ENCODE measurements around the gene FAM228B. TPM values are rescaled to one million over a fixed set of nuclear protein-coding genes. Genes with fewer than 3 reads are reported as not detected.
A peak's percentile ranks its signal among the peaks of the same experiment; 100 is the strongest.

The FAM228B gene
- total and polyA plus RNA-seq, 9 of the 15 experiments (the other 6 are each of a cell fraction or from before 2014, with no cell fraction given) = 1.1 to 3.7 (median 2.6) TPM

DNA sequence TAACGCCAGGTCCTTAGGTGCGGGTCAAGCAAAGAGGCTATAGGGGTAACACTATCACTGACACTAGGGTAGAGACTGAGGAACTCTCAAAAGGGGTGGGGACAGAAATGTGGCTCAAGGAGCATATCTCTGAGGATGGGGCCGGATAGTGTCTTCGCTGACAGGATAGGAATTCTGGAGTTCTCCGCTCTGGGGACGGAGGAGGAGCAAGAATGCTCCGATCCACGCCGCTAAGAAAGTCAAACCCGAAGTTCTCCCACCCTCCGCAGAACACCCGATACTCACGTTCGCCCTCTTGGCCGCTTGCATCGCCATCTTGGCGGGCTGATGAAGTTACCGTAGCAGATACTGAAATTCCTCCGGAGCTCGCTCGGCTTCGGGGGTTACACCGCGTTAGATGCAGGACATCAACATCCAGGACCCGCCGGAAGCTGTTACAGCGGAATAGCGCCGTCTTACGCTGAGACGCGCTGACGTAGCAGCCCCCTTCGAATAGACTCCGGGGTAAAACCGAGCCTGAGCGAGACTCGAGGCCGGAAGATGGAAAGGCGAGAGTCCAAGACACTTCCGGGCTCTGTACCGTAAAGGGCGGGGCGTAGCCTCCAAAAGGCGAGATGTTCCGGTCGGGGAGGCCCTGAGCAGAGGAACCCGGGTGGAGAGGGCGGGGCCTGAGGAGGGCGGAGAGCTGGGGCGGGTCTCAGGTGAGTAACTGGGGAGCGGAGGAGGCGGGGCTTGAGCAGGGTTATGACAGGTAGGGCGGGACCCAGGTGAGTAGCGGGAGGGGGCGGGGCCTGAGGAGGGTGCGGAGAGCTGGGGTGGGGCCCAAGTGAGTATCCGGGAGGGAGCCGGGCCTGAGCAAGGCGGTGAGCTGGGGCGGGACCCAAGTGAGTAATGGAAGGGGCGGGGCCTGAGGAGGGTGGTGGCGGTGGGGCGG is 47.1 kb upstream of the FAM228B start, which contains the start of gene SF3B6 (continued):
- TF ChIP-seq, protein P1, sequence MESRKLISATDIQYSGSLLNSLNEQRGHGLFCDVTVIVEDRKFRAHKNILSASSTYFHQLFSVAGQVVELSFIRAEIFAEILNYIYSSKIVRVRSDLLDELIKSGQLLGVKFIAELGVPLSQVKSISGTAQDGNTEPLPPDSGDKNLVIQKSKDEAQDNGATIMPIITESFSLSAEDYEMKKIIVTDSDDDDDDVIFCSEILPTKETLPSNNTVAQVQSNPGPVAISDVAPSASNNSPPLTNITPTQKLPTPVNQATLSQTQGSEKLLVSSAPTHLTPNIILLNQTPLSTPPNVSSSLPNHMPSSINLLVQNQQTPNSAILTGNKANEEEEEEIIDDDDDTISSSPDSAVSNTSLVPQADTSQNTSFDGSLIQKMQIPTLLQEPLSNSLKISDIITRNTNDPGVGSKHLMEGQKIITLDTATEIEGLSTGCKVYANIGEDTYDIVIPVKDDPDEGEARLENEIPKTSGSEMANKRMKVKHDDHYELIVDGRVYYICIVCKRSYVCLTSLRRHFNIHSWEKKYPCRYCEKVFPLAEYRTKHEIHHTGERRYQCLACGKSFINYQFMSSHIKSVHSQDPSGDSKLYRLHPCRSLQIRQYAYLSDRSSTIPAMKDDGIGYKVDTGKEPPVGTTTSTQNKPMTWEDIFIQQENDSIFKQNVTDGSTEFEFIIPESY (CRISPR knock-in tag; IDR thresholded peaks at IDR 0.05) = peak; percentile 76
- no peak for TF ChIP-seq HMG20B (CRISPR knock-in tag; IDR thresholded peaks at IDR 0.05)
- TF ChIP-seq ZNF79 (CRISPR knock-in tag; IDR thresholded peaks at IDR 0.05; ENCODE audit: low read depth) = no peak
- no peak for TF ChIP-seq NFIX (CRISPR knock-in tag; IDR thresholded peaks at IDR 0.05; ENCODE audit: low read depth)
- TF ChIP-seq HDAC2 (IDR thresholded peaks at IDR 0.05) = peak; percentile 85
- TF ChIP-seq, protein P2, sequence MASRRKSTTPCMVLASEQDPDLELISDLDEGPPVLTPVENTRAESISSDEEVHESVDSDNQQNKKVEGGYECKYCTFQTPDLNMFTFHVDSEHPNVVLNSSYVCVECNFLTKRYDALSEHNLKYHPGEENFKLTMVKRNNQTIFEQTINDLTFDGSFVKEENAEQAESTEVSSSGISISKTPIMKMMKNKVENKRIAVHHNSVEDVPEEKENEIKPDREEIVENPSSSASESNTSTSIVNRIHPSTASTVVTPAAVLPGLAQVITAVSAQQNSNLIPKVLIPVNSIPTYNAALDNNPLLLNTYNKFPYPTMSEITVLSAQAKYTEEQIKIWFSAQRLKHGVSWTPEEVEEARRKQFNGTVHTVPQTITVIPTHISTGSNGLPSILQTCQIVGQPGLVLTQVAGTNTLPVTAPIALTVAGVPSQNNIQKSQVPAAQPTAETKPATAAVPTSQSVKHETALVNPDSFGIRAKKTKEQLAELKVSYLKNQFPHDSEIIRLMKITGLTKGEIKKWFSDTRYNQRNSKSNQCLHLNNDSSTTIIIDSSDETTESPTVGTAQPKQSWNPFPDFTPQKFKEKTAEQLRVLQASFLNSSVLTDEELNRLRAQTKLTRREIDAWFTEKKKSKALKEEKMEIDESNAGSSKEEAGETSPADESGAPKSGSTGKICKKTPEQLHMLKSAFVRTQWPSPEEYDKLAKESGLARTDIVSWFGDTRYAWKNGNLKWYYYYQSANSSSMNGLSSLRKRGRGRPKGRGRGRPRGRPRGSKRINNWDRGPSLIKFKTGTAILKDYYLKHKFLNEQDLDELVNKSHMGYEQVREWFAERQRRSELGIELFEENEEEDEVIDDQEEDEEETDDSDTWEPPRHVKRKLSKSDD (conservative IDR thresholded peaks at IDR 0.05; ENCODE audit: low read length) = peak; percentile 78; the same call in 1 of the 2 replicates
- TF ChIP-seq GTF2A2 (tag; IDR thresholded peaks at IDR 0.05) = 0 out of 2 replicates have a peak, but pooled peaks have one; percentile 31
- TF ChIP-seq, protein P3, sequence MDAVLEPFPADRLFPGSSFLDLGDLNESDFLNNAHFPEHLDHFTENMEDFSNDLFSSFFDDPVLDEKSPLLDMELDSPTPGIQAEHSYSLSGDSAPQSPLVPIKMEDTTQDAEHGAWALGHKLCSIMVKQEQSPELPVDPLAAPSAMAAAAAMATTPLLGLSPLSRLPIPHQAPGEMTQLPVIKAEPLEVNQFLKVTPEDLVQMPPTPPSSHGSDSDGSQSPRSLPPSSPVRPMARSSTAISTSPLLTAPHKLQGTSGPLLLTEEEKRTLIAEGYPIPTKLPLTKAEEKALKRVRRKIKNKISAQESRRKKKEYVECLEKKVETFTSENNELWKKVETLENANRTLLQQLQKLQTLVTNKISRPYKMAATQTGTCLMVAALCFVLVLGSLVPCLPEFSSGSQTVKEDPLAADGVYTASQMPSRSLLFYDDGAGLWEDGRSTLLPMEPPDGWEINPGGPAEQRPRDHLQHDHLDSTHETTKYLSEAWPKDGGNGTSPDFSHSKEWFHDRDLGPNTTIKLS (IDR thresholded peaks at IDR 0.05; ENCODE audit: borderline replicate concordance, low read depth) = peak; percentile 95
- TF ChIP-seq POLR3G (IDR thresholded peaks at IDR 0.05; ENCODE audit: extremely low read depth, insufficient read length, insufficient replicate concordance) = no peak
- TF ChIP-seq, protein P4, sequence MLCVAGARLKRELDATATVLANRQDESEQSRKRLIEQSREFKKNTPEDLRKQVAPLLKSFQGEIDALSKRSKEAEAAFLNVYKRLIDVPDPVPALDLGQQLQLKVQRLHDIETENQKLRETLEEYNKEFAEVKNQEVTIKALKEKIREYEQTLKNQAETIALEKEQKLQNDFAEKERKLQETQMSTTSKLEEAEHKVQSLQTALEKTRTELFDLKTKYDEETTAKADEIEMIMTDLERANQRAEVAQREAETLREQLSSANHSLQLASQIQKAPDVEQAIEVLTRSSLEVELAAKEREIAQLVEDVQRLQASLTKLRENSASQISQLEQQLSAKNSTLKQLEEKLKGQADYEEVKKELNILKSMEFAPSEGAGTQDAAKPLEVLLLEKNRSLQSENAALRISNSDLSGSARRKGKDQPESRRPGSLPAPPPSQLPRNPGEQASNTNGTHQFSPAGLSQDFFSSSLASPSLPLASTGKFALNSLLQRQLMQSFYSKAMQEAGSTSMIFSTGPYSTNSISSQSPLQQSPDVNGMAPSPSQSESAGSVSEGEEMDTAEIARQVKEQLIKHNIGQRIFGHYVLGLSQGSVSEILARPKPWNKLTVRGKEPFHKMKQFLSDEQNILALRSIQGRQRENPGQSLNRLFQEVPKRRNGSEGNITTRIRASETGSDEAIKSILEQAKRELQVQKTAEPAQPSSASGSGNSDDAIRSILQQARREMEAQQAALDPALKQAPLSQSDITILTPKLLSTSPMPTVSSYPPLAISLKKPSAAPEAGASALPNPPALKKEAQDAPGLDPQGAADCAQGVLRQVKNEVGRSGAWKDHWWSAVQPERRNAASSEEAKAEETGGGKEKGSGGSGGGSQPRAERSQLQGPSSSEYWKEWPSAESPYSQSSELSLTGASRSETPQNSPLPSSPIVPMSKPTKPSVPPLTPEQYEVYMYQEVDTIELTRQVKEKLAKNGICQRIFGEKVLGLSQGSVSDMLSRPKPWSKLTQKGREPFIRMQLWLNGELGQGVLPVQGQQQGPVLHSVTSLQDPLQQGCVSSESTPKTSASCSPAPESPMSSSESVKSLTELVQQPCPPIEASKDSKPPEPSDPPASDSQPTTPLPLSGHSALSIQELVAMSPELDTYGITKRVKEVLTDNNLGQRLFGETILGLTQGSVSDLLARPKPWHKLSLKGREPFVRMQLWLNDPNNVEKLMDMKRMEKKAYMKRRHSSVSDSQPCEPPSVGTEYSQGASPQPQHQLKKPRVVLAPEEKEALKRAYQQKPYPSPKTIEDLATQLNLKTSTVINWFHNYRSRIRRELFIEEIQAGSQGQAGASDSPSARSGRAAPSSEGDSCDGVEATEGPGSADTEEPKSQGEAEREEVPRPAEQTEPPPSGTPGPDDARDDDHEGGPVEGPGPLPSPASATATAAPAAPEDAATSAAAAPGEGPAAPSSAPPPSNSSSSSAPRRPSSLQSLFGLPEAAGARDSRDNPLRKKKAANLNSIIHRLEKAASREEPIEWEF (CRISPR knock-in tag; IDR thresholded peaks at IDR 0.05) = no peak
- TF ChIP-seq ZNF561 (CRISPR knock-in tag; conservative IDR thresholded peaks at IDR 0.05) = no peak
- no peak for TF ChIP-seq U2AF2 (optimal IDR thresholded peaks at IDR 0.05; ENCODE audit: low read depth, low read length)
- TF ChIP-seq MAFF (IDR thresholded peaks at IDR 0.05; ENCODE audit: low read length) = no peak
